Measurements from ENCODE around the gene TBC1D9B.
A peak's percentile ranks its signal among the peaks of the same experiment; 100 is the strongest.

DNA sequence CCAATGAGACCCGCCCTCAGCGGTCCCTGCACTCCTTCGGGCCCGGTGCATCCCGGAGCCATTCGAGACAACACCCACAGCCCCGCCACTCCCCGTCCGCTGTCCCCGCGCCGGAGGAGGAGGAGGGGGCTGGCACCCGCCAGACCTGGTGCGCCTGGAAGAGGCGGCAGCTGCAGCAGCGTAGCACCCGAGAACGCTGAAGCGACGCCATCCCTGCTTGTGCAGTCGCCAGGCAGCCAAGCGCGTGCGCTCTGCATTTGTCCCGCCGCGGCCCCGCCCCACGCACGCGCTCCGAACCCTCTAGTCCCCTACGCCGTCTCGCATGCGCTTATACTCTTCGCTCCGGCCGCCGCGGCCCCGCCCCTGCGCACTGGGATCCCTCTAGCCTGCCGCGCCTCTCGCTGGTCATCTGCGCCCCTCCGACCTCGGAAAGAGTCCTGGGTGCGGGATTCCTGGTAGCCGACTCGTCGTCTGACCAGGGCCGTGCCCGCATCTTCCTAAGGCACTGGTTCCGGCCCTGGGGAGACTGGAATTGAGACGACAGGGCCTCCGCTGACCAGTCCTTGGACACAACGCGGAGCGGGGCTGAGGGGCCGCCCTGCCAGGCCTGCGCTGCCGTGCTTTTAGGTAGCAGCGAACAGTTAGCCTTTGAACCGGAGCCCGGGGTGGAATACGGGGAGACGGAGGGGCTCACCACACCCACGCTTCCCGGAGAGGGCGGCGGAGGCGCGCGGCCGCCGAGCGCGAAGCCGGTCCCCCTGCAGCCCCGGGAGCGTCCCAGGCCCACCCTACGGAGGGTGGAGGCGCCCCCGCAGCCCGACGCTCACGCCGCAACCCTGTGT lies 48.9 kb downstream of the TBC1D9B start, which contains the start of gene MRNIP:
- TF ChIP-seq, protein P1, sequence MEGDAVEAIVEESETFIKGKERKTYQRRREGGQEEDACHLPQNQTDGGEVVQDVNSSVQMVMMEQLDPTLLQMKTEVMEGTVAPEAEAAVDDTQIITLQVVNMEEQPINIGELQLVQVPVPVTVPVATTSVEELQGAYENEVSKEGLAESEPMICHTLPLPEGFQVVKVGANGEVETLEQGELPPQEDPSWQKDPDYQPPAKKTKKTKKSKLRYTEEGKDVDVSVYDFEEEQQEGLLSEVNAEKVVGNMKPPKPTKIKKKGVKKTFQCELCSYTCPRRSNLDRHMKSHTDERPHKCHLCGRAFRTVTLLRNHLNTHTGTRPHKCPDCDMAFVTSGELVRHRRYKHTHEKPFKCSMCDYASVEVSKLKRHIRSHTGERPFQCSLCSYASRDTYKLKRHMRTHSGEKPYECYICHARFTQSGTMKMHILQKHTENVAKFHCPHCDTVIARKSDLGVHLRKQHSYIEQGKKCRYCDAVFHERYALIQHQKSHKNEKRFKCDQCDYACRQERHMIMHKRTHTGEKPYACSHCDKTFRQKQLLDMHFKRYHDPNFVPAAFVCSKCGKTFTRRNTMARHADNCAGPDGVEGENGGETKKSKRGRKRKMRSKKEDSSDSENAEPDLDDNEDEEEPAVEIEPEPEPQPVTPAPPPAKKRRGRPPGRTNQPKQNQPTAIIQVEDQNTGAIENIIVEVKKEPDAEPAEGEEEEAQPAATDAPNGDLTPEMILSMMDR (IDR thresholded peaks at IDR 0.05), result no peak
- TF ChIP-seq CHD2 (IDR thresholded peaks at IDR 0.05; ENCODE audit: low read length, partially characterized antibody) (no peak), RFX5 (IDR thresholded peaks at IDR 0.05) (no peak), REST (IDR thresholded peaks at IDR 0.05) (no peak), HOXB13 (CRISPR knock-in tag; IDR thresholded peaks at IDR 0.05; ENCODE audit: low read depth) (no peak), POLR2A (IDR thresholded peaks at IDR 0.05; ENCODE audit: low read length) (peak; percentile 96)

Data from A549 (cell line).